NCI-H2196 treated with DMSO at 0.1 percent for 48 hours (cell line): ENCODE measurements around the gene IBSP.

ENCODE experiments used
- DNase-seq: peaks from one replicate; lab custom pipeline; 2025; ENCODE audit not compliant: unreplicated experiment; lab: John Stamatoyannopoulos, UW

The IBSP gene, protein sequence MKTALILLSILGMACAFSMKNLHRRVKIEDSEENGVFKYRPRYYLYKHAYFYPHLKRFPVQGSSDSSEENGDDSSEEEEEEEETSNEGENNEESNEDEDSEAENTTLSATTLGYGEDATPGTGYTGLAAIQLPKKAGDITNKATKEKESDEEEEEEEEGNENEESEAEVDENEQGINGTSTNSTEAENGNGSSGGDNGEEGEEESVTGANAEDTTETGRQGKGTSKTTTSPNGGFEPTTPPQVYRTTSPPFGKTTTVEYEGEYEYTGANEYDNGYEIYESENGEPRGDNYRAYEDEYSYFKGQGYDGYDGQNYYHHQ

DNA sequence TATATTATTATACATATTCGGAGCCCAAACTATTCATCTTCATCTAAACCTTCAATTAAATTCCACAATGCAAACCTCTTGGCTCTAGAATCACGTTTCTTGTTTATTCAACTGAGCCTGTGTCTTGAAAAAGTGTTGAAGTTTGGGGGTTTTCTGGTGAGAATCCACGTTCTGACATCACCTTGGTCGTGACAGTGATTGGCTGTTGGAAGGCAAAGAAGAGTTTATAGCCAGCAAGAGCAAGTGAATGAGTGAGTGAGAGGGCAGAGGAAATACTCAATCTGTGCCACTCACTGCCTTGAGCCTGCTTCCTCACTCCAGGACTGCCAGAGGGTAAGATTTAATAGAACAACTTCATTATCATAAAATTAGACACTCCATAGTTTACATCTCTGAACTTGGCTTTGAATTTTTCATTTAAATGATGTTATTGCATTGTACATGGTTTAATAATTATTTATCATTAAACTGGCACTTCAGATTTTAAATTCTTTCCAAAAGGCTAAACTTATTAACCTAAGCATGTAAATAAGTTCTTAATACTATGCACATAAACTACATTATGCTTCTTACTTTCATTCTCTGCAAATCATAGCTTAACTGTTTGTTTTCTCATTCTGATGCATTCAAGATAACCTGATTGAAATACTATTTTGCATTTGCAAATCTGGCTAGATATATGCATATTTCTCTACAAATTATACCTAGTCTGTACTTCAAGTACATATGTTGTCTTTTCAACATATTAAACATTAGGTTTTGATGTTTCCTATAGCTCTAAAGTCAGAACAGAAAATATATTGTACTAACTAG lies at the start of gene IBSP:
TSS of gene IBSP (plus strand) at position 254 of the 813 bp plus-strand sequence. CDS start 2,808 bp downstream, outside the sequence.
- DNase-seq, result no peak

DNA sequence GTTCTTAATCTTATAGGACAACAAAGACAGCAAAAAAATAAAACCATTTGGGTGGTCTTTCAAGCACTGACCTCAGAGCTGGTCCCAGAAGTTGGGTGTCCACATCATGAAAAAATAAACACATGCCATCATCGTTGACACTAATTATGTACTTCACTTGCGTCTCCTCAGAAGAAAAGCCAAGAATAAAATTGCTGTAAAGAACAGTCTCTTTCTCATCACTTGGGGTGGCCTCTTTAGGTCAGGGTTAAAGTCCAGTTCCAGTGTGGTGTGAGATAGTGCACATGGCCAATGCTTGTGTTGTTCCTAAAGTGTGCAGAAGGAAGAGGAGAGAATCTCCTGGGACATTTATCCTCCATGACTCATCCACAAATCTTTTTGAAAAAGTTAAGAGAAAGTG lies 49.5 kb upstream of the IBSP start:
- no peak for DNase-seq

DNA sequence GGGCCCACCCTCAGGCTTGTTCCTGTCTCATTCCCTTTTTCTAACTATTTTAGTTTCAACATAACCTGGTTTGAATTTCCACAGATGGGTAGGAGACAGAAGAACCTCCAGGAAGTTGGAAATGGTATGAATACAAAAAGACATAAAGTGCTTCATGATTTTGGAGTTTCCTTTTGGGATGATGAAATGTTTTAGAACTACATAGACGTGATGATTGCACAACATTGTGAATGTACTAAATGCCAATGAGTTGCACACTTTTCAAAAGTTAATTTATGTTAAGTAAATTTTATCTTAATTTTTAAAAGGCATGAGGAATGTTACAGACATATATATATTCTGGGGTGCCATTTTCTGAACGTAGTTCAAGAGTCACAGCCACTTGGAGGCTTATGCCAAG lies 41.1 kb upstream of the IBSP start:
- DNase-seq, result no peak

DNA sequence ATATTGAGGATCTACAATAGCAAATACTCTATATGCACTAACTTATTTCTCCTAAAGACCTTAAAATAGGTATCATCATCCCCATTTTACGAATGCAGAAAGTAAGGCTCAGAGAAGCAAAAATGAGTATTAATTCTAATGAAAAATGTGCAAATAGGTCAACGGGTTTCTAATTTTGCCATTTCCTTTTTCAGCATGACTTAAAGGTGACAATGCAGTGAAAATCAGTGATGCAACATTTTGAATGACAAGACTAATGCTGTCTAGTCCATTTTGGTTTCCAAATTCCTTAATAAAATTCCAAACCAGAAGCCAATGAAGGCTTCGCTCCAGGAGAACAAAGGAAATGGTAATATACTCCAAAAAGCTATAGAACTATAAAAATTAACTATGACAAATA lies 37.0 kb upstream of the IBSP start:
- no peak for DNase-seq

DNA sequence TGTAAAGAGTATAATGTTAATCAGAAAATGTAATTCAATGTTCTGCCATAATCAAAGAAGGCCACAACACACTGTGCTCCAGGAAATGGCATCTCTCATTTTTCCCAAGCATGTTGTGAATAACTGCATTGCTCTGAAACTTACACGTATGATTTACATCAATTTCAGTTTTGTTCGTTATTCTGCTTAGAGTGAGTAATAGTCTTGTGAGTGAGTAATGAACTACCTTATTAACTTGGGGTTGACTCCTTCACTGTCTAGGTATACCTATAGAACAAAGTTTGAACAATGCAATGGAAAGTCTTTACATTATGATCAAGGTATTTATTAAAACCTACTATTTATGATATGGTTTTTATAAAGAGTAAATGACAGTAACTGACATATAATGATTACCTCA lies 17.8 kb upstream of the IBSP start:
- no peak for DNase-seq

DNA sequence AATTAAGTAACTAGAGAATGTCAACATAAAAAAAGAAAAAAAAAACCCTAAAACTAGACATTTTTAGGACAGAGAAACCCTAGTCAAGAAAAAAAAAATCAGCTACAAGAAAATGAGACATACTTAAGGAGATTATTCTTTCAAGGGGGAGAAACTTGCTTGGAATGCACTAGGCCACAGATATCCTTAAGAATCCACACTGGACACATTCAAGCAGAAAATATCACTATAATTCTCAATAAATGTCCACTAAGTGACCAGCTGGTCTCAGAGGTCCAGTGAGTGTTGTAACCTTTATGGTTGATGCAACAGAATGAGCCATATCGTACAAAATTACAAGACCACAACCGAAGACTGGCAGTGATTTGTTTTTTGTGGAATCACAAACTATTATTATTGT lies 15.6 kb upstream of the IBSP start:
- no peak for DNase-seq

DNA sequence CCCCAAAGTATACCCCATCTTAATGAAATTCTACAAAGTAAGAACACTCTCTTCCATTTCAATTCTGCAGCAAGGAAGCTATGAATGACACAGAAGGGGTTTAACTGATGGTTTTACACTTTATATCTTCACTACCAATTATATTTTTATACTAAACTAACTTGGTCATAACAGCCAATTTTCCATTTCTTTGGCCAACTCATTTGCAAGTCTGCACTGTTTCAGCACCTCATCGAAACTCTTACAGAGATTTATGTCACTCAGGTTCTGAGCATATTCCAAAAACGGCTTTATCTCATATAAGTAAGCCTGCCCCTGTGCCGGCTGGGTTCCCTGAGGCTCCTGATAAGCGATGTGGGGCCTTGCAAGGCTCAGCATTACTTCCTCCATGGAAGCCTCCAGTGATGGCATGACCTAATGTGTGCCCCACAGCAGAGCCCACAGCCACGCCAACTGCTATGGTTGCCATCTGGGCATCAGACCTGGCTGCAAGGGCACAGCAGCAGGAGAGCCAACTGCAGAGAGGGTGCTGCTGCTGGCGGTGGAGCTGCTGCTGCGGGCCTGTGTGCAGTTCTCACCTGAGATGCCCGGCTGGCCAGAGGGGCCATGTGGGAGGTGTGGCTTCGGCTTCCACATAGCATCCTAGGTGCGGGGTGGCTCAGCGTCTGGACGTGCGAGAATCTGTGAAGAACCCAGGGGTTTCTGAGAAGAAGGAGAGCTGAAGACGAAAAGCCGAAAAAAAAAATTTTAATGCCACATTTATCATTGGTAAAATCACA lies 13.4 kb upstream of the IBSP start:
- DNase-seq, result no peak

DNA sequence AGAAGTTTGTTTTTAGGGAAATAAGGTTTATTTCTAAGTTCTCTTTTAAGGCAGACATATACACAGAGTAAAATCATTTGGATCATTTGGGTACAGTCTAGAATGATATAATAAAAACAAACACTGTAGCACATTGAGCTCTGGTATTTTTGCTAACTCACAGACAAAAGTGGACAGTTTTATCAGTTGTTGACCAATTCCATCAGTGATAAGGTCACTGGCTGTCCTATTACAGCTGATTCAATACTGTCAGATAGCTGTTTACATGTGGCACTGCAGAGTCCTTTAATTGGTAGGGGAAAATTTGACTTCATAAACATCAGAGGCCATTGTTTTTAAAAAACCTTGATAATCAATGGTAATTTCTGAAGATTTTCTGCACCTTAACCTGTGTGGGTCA lies 3.5 kb downstream of the IBSP start:
- DNase-seq, result no peak

DNA sequence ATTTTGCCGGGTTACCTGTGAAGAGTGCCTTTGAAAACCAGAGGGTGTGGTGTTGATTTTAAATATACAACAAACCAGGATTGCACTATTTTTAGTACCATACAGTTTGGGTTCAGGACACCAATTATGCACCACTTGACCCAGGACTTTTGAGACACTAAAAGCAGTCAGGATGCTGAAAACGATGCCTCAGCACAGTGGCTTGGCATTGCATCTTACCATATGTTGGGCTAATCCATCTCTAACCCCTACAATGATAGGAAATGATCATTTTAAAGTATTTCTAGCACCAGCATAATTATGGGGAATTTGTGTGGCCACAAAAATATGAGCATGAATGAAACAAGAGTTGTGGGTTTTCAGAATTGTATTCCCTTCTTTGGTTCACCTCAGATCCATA lies 4.1 kb downstream of the IBSP start:
- DNase-seq, result no peak

DNA sequence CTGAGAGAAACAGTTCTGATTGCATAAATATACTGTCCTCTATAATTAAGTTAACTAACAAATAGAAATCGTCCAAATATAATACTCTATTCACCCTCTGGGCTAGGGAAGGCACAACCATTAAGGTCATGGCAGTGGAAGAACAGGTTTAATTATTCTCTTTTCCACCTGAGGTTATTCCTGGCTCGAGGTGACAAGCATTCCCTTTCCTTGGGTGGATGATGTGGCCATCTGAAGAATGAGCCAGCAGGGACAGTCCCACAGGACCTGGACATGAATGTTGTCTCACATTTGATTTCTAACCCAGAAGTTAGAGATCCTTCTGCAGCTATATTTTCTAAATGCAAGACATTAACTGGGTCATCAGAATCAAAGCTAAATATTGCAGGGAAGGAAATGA lies 5.5 kb downstream of the IBSP start:
- no peak for DNase-seq

DNA sequence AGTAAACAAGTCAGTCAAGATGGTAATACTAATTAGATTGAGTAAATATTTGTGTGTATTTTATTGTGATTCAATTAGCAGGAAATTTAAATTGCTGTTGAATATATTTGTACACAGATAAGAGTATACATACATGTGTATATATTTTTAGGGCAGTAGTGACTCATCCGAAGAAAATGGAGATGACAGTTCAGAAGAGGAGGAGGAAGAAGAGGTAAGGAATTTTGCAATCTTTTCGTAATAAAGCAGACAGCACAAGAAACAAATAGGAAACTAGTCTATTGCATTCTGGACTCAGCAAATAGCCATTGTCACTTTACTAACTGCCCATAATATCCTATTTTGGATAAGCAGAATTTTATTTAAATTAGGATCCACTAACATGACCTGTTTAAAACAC lies 6.6 kb downstream of the IBSP start:
- no peak for DNase-seq

DNA sequence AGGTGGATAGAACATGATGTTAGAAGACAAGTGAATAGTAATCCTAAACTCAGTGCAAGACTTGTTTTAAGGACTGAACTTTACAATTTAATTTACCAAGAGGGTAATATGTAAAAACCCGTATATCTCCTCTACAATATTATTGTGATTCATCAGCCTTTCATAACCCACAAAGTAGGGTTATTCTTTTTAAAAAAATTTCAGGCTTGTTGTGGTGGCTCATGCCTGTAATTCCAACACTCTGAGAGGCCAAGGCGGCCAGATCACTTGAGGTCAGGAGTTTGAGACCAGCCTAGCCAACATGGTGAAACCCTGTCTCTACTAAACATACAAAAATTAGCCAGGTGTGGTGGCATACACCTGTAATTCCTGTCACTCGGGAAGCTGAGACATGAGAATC lies 7.2 kb downstream of the IBSP start:
- no peak for DNase-seq

DNA sequence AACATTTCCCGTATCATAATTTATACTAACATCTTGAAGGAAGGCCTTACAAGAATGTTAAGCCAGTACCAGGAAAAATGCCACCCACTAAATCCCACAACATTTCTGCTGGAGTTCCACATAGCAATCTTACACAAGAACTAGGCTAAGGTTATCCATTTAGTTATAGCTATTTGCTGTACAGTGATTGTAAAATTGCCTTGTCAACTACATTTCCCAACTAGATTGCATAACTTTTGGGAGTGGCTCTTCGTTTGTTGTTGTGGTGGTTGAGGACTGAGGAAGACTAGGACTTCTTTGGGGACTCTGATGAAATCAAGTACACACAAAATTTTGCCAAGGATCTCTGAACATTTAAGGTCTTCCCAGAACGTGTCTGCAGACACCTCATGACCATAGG lies 8.0 kb downstream of the IBSP start:
- no peak for DNase-seq

DNA sequence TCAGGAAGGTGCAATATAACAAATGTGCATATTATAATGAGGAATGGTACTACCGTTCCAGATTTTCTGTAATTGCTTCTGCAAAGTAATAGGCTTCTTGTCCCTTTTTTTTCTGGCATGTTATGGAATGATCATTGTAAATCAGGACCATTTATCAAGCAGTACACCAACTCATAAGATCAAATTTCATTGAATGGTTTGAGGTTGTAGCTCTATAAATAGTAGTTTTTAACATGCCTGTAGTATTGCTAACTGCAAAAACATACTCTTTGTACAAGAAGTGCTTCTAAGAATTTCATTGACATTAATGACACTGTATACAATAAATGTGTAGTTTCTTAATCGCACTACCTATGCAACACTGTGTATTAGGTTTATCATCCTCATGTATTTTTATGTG lies 12.6 kb downstream of the IBSP start:
- no peak for DNase-seq

DNA sequence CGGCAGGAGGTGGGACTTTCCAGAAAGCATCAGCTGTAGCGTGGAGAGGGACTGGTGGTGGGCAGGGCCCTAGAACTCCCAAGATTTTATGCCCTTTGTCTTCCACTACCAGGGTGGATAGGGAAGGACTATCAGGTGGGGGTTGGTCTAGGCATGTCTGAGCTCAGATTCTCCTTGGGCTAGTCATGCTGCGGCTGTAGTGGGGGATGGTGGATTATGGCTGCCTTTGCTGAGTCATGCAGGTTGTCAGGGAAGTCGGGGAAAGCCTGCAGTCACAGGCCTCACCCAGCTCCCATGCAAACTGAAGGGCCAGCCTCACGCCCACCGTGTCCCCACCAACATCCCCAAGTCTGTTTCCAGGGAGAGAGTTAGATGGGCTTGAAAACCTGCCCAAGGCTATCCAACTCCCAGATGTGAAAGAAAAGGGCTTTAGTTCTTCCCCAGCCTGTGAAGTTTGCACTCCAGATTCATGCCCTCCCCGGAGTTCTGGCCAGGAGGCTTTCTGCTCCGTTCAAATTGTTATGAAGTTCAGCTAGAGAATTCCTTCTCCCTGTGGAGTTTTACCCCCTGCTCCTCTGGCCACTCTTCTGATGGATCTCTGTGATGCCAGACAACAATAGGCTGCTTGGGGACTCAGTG lies 20.0 kb downstream of the IBSP start:
- no peak for DNase-seq

DNA sequence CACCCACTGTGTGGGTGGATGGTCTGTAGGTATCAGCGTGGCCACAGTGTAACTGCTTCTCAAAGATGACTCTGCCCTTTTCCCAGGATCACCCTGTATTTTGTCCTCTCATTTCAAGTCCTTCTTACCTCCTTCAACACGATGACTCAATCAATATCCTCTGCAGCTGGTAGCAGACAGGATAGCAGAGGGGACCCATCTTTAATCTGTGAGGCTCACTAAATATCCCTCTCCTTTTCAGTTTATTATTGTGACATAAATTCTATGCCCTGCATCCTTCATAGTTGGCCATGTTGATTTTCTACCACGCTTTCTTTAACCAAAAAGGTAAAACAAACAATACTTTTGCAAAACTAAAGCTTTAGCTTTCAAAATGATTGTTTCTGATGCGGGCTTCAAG lies 23.8 kb downstream of the IBSP start:
- DNase-seq, result no peak

DNA sequence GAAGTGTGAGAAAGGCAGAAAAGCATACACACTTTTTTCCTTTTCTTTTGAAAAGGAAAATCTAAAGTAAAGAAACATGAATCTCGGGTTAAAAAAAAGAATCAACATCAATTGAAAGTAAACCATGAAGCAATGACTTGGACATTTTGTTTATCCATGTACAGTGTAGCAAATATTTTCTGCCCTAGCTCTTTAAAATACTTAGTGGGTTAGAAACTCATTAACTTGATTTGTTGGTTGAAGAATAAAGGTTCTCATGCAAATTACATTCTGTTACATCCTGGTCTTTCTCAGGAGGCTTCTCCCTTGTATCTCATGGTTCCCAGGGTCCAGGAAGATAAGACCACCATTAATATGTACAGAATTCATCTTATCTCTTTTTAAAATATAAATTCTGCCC lies 24.4 kb downstream of the IBSP start:
- no peak for DNase-seq

DNA sequence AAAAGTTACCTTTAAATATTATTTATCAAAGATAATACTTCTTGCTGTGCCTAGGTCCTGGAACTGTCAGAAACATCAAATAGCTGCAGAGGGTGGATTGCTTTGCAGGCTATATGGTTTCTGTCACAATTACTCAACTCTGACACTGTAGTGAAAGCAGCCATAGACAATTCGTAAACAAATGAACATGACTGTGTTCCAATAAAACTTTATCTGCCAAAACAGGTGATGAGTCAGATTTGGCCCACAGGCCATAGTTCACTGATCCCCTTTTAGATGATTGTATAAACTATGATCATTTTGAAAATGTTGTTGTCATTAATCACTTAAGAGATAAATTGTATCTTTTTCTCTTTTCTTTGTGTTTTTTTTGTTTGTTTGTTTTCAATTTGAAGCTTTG lies 25.0 kb downstream of the IBSP start:
- DNase-seq, result no peak

DNA sequence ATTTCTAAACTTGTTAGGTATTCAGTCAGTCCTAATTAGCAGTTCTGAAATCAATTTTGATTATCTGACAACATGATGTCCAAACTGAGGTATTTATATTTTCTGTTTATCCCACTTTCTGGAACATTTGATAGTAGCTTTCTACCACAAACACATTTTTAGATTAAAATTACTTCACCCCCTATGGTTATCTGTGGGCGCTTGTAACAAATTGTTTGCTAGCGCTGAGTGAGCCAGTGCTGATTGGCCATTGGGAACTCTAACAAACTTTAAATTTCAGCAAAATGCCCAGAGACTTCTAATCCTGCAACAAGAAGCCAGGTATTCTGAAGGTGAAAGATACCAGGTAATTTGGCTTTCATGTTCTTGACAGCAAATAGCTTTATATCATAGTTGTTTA lies 33.3 kb downstream of the IBSP start, which contains the start of gene MEPE:
TSS of gene MEPE (plus strand) at position 301 of the 400 bp plus-strand sequence. CDS start 1,746 bp downstream, outside the sequence.
- no peak for DNase-seq

DNA sequence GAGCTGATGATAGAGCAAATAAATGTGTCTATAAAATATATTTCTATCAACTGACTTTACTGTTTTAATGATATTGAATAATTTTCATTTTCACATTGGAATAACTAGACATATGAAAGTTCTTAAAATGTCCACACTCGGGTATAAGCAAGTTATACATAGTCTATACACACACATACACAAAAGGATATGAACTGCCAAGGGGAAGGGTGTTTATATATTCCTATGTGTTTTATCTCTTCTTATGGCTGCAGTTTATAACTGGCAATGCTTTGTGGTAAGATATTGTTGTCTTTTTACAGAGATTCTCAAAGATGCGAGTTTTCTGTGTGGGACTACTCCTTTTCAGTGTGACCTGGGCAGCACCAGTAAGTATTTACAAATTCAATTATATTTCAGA lies 35.0 kb downstream of the IBSP start:
- DNase-seq, result no peak

DNA sequence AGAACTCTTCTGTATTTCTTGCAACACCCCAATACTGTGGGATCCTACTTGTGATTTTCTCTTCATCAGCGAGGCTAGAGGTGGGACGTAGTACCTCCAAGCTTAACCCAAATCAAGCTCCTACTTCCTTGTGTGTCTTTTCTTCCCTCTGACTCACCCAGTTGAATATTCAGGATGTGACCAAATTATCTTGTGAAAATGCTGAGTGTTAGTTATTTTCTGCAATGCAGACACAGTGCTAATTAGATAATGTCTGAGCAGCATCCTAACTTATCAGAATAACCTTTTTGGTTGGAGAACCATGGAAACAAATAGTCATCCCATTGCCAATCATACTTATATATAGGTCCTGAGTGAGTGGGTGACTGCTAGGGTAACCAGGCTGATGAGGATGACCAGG lies 35.8 kb downstream of the IBSP start:
- DNase-seq, result no peak
